HepG2 (cell line): Measurements from ENCODE around the gene GPR37L1. TPM values are rescaled to one million over a fixed set of nuclear protein-coding genes. Genes with fewer than 3 reads are reported as not detected.

Experiments used
- ATAC-seq: fragments of 200-7000 bp; cut with Tn5 transposase; 3 replicates; pipeline ENCODE4 v1.9.1; 2020; ENCODE audit warnings: mild to moderate bottlenecking, moderate library complexity
- BruUV-seq: library from RNA; stranded (reverse); fragments of 400-500 nt; replicated peaks from 2 replicates; lab custom pipeline; 2021; lab: Mats Ljungman, UMichigan
- CTCF ChIA-PET: fragments of 300-600 bp; formaldehyde crosslinking; extraction: SDS; loops from one replicate; lab custom pipeline; 2021; ENCODE audit warnings: low total read pairs, inconsistent platforms, low intra/inter-chr PET ratio; lab: Yijun Ruan, JAX
- POLR2A ChIA-PET: fragments of 350-600 bp; sonication (Branson Sonifier 250); formaldehyde crosslinking; loops from one replicate; lab custom pipeline; 2020; ENCODE audit warnings: antibody characterized with exemption, inconsistent platforms; lab: Yijun Ruan, JAX
- DNase-seq: peaks from one replicate; pipeline ENCODE4 v3.0.0-alpha.2; 2015; ENCODE audit warnings: low spot score
- FAIRE-seq: peaks from 3 replicates; lab custom pipeline; 2011; peaks lifted over from hg19 to GRCh38; lab: Jason Lieb, UNC
- H2AFZ ChIP-seq: one replicate; pipeline ENCODE4 v1.6.1; 2011; ENCODE audit warnings: low read length, inconsistent platforms
- H3K27ac ChIP-seq: fragments of 300-600 bp; 3 replicates; pipeline ENCODE4 v1.8.0; 2011; ENCODE audit warnings: mixed run types, mild to moderate bottlenecking, mixed read lengths, low read length, inconsistent platforms; ENCODE audit not compliant: insufficient read depth; ENCODE audit errors: extremely low read length
- H3K27me3 ChIP-seq, 2 experiments: fragments of 200-600 bp in 1 of 2; 2 replicates in 1 of 2; 3 replicates in 1 of 2; pipeline versions ENCODE4 v1.6.0 to v1.8.0; 2011; ENCODE audit warnings: low read length in 2 of 2, mild to moderate bottlenecking in 2 of 2, moderate library complexity in 2 of 2, inconsistent platforms in 1 of 2; ENCODE audit not compliant: insufficient read depth in 2 of 2, control insufficient read depth in 1 of 2
- H3K36me3 ChIP-seq, 2 experiments: fragments of 200-600 bp in 1 of 2; replicated peaks in 1 of 2; 2 replicates in 1 of 2; 3 replicates in 1 of 2; pipeline versions ENCODE4 v1.5.1 to v1.8.0; 2011; ENCODE audit warnings: low read length in 2 of 2, inconsistent platforms in 1 of 2; ENCODE audit not compliant: insufficient read depth in 2 of 2, control insufficient read depth in 1 of 2
- H3K4me1 ChIP-seq: 2 replicates; pipeline ENCODE4 v1.5.1; 2012; ENCODE audit warnings: low read length, inconsistent platforms; ENCODE audit not compliant: insufficient read depth
- H3K4me2 ChIP-seq: 2 replicates; pipeline ENCODE4 v1.6.0; 2011; ENCODE audit warnings: low read depth, low read length, inconsistent platforms
- H3K4me3 ChIP-seq, 3 experiments: fragments of 200-600 bp in 1 of 3; sonication (generic), shearing (Covaris generic) in 1 of 3; replicated peaks in 1 of 3; 2 replicates each; pipeline ENCODE4 v1.5.1; 2011 to 2016; ENCODE audit warnings: low read length in 3 of 3, inconsistent platforms in 2 of 3, low read depth in 2 of 3, mild to moderate bottlenecking in 2 of 3, control low read depth in 1 of 3, mixed read lengths in 1 of 3; ENCODE audit not compliant: insufficient read depth in 1 of 3
- H3K79me2 ChIP-seq: one replicate; pipeline ENCODE4 v1.6.1; 2011; ENCODE audit warnings: low read length, inconsistent platforms; ENCODE audit not compliant: insufficient read depth
- H3K9ac ChIP-seq: 2 replicates; pipeline ENCODE4 v1.6.0; 2011; ENCODE audit warnings: mild to moderate bottlenecking, low read depth, low read length, inconsistent platforms; ENCODE audit not compliant: insufficient read depth
- H3K9me3 ChIP-seq: 2 replicates; pipeline ENCODE4 v1.5.1; 2012; ENCODE audit warnings: mild to moderate bottlenecking, low read length
- H4K20me1 ChIP-seq: 2 replicates; pipeline ENCODE4 v1.6.0; 2011; ENCODE audit warnings: inconsistent platforms, mild to moderate bottlenecking, low read length, moderate library complexity; ENCODE audit not compliant: insufficient read depth
- EED ChIP-seq: sonication (generic); formaldehyde crosslinking; IDR thresholded peaks from 2 replicates; pipeline ENCODE4 v1.5.0; 2020; ENCODE audit warnings: mild to moderate bottlenecking, missing genetic modification reagents
- HDAC6 ChIP-seq: fragments of 200-600 bp; sonication (generic); IDR thresholded peaks from 2 replicates; pipeline ENCODE4 v1.7.0; 2017; ENCODE audit warnings: mild to moderate bottlenecking, antibody characterized with exemption, low read length, low read depth
- PAWR ChIP-seq: sonication (generic); formaldehyde crosslinking; IDR thresholded peaks from 2 replicates; pipeline ENCODE4 v1.4.0; 2020; ENCODE audit warnings: missing genetic modification reagents, mild to moderate bottlenecking, borderline replicate concordance
- PAX8 ChIP-seq: sonication (generic); formaldehyde crosslinking; IDR thresholded peaks from 2 replicates; pipeline ENCODE4 v1.8.0; 2022; ENCODE audit warnings: mild to moderate bottlenecking, missing genetic modification reagents, borderline replicate concordance
- PCBP2 ChIP-seq: fragments of 200-400 bp; formaldehyde crosslinking; optimal IDR thresholded peaks from 2 replicates; pipeline ENCODE3; 2018; ENCODE audit warnings: low read length, low read depth; ENCODE audit not compliant: poor library complexity, severe bottlenecking
- SCMH1 ChIP-seq: sonication (generic); formaldehyde crosslinking; IDR thresholded peaks from 2 replicates; pipeline ENCODE4 v1.9.0; 2021; ENCODE audit warnings: missing genetic modification reagents, mild to moderate bottlenecking, borderline replicate concordance
- ZNF205 ChIP-seq: IDR thresholded peaks from 2 replicates; pipeline ENCODE4 v1.6.1; 2018; ENCODE audit warnings: missing biosample characterization, missing genetic modification reagents
- ZNF383 ChIP-seq: sonication (generic); formaldehyde crosslinking; IDR thresholded peaks from 2 replicates; pipeline ENCODE4 v1.4.0; 2020; ENCODE audit warnings: missing genetic modification reagents, mild to moderate bottlenecking, borderline replicate concordance
- ZNF430 ChIP-seq: sonication (generic); formaldehyde crosslinking; IDR thresholded peaks from 2 replicates; pipeline ENCODE4 v1.9.0; 2021; ENCODE audit warnings: mild to moderate bottlenecking, missing genetic modification reagents
- WGBS: methylation state at CpG from one replicate; pipeline ENCODE4 v1.1.6; 2017; ENCODE audit warnings: low lambda C conversion rate; 5-methylcytosine and 5-hydroxymethylcytosine counted together
- in situ Hi-C: cut with HindIII; loops from 2 replicates; pipeline ENCODE4 v1.10.0; 2017; ENCODE audit warnings: low pct_unique_long_range_greater_than_20kb; ENCODE audit not compliant: extremely low pct_ligation_motif_present
- intact Hi-C: fragments of 100-400 bp; cut with micrococcal nuclease; formaldehyde crosslinking; loops from one replicate; pipeline ENCODE4 v1.10.0; 2022; ENCODE audit not compliant: unreplicated experiment
- polyA plus RNA-seq, 8 experiments: library from polyadenylated mRNA; depleted of rRNA in 3 of 8; stranded (reverse) in 7 of 8; unstranded in 1 of 8; fragments of >200 nt; fragmentation: Illumina TruSeq in 4 of 8; extraction: Trizol in 4 of 8; gene quantifications; 2 replicates each; pipeline versions ENCODE4 v1.2.1 to v1.2.3, GENCODE V29; 2011 to 2016; ENCODE audit warnings: low read depth in 4 of 8, missing spikeins in 1 of 8, mixed read lengths in 1 of 8; ENCODE audit not compliant: insufficient read depth in 1 of 8
- total RNA-seq, 5 experiments: library from RNA; depleted of rRNA; stranded (reverse); fragments of >200 nt; fragmentation: Illumina TruSeq; extraction: Trizol; gene quantifications; 2 replicates each; pipeline ENCODE4 v1.2.3, GENCODE V29; 2016; ENCODE audit warnings: low read depth in 1 of 5
- TF ChIP-seq, protein P1 (sequence below): sonication (generic); formaldehyde crosslinking; conservative IDR thresholded peaks from 2 replicates; pipeline ENCODE4 v1.4.0; 2020; ENCODE audit warnings: missing genetic modification reagents

Gene GPR37L1
- total and polyA plus RNA-seq, 2 of the 13 experiments (the other 11 are each of a cell fraction or from before 2014, with no cell fraction given): 0.13 TPM; not detected in 1

DNA sequence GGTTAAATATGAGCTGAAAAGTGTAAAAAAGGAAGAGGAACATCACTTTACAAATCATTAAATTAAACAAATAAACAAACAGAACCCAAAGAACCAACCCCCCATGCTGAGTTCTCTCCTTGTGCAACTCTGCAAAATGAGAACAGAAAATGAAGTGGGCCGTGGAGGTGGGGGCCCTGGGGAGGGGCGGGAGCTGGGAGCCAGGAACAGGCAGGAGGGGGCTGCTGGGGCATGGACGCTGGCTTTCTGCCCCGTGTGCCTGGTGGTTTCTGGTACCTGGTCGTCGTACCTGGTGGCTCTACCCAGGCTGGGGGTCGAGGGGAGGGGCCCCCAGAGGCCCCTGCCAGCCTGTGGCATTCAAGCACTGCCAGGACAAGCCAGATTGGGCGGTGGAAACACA, 10.8 kb downstream of the GPR37L1 start:
- Histone ChIP-seq H4K20me1 (0 out of 2 replicates have a peak, but pooled peaks cover 5% of the 10 kb centered on the region), H3K4me3 (no peak overlapping the region), H3K9me3 (no peaks in the 10 kb centered on the region), H3K4me1 (0 out of 2 replicates have a peak, but pooled peaks cover 6% of the 10 kb centered on the region), H3K27me3 (no peaks in the 10 kb centered on the region), H3K79me2 (no peaks in the 10 kb centered on the region), H3K9ac (no peak overlapping the region), H3K27ac (no peak overlapping the region), H3K4me2 (no peak overlapping the region), H3K36me3 (peaks cover 0 to 2% of the 10 kb centered on the region in 2 experiments; a peak in 1 of 5 replicates), H2AFZ (no peak overlapping the region)
- WGBS: 93% methylated on average over 3 of the region's 8 CpGs
- in situ Hi-C loops (loop anchor here (5.0 kb wide), 1 partner anchor 236 kb away; no protein-coding TSS in a partner anchor), intact Hi-C loops (no loop called here)
- DNase-seq (no peak), FAIRE-seq (no peak), ATAC-seq (no peak)
- TF ChIP-seq HDAC6 (no peak), PAX8 (CRISPR knock-in tag) (no peak), SCMH1 (no peak), EED (CRISPR knock-in tag) (no peak), ZNF430 (CRISPR knock-in tag) (no peak), PCBP2 (no peak), ZNF205 (CRISPR knock-in tag) (no peak), PAWR (no peak), ZNF383 (no peak)
- TF ChIP-seq, protein P1, sequence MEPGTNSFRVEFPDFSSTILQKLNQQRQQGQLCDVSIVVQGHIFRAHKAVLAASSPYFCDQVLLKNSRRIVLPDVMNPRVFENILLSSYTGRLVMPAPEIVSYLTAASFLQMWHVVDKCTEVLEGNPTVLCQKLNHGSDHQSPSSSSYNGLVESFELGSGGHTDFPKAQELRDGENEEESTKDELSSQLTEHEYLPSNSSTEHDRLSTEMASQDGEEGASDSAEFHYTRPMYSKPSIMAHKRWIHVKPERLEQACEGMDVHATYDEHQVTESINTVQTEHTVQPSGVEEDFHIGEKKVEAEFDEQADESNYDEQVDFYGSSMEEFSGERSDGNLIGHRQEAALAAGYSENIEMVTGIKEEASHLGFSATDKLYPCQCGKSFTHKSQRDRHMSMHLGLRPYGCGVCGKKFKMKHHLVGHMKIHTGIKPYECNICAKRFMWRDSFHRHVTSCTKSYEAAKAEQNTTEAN: no peak
- ChIA-PET CTCF (no interaction called here), POLR2A (no interaction called here)
- no TSS peak for BruUV-seq
